WTC11 (cell line): ENCODE data around the gene RBM4. TPM values are rescaled to one million over a fixed set of nuclear protein-coding genes. Genes with fewer than 3 reads are reported as not detected.

Experiments
- ATAC-seq: fragments of 200-7000 bp; cut with Tn5 transposase; 2 replicates; pipeline ENCODE4 v1.10.0; 2021; ENCODE audit warnings: mild to moderate bottlenecking, moderate library complexity
- CTCF ChIA-PET: fragments of 300-600 bp; sonication (Branson Sonifier 250); formaldehyde crosslinking; loops from one replicate; lab custom pipeline; 2021; ENCODE audit warnings: antibody characterized with exemption; lab: Charles Lee
- POLR2A ChIA-PET: fragments of 350-600 bp; sonication (Branson Sonifier 250); formaldehyde crosslinking; loops from one replicate; lab custom pipeline; 2021; ENCODE audit warnings: antibody characterized with exemption; lab: Charles Lee
- DNase-seq: peaks from one replicate; pipeline ENCODE4 v3.0.0; 2021; ENCODE audit warnings: low spot score
- H3K27ac Mint-ChIP-seq: 2 replicates; pipeline ENCODE4 v1.8.0; 2021; ENCODE audit warnings: mixed read lengths
- H3K27me3 Mint-ChIP-seq: 2 replicates; pipeline ENCODE4 v1.8.0; 2021; ENCODE audit warnings: low read depth, mild to moderate bottlenecking, moderate library complexity, mixed read lengths
- H3K36me3 Mint-ChIP-seq: 2 replicates; pipeline ENCODE4 v1.8.0; 2021; ENCODE audit warnings: mixed read lengths
- H3K4me1 Mint-ChIP-seq: 2 replicates; pipeline ENCODE4 v1.8.0; 2022; ENCODE audit warnings: mixed read lengths
- H3K4me3 Mint-ChIP-seq: 2 replicates; pipeline ENCODE4 v1.8.0; 2021; ENCODE audit warnings: mild to moderate bottlenecking, moderate library complexity, mixed read lengths
- H3K9me3 Mint-ChIP-seq: 2 replicates; pipeline ENCODE4 v1.8.0; 2021; ENCODE audit warnings: mixed read lengths
- RELA ChIP-seq: sonication (generic); formaldehyde crosslinking; IDR thresholded peaks from 2 replicates; pipeline ENCODE4 v1.8.1; 2022; ENCODE audit warnings: missing genetic modification reagents, mild to moderate bottlenecking, borderline replicate concordance
- total RNA-seq: library from RNA; stranded (reverse); gene quantifications from 3 replicates; pipeline ENCODE4 v1.2.3, GENCODE V29; 2021
- TF ChIP-seq, protein P1 (sequence below): sonication (generic); formaldehyde crosslinking; IDR thresholded peaks from 2 replicates; pipeline ENCODE4 v1.8.0; 2022; ENCODE audit warnings: mild to moderate bottlenecking, missing genetic modification reagents
- TF ChIP-seq, protein P2 (sequence below): sonication (generic); formaldehyde crosslinking; IDR thresholded peaks from 2 replicates; pipeline ENCODE4 v1.8.0; 2023; ENCODE audit warnings: mild to moderate bottlenecking, missing genetic modification reagents
- TF ChIP-seq, protein P3 (sequence below): sonication (generic); formaldehyde crosslinking; IDR thresholded peaks from 2 replicates; pipeline ENCODE4 v1.8.1; 2022; ENCODE audit warnings: low read depth, mild to moderate bottlenecking, moderate library complexity, missing genetic modification reagents, borderline replicate concordance
- TF ChIP-seq, protein P4 (sequence below): sonication (generic); formaldehyde crosslinking; IDR thresholded peaks from 2 replicates; pipeline ENCODE4 v1.8.1; 2023; ENCODE audit warnings: mild to moderate bottlenecking, moderate library complexity, missing genetic modification reagents
- TF ChIP-seq, protein P5 (sequence below): sonication (generic); formaldehyde crosslinking; IDR thresholded peaks from 2 replicates; pipeline ENCODE4 v1.8.0; 2023; ENCODE audit warnings: missing genetic modification reagents, mild to moderate bottlenecking, borderline replicate concordance

Gene RBM4
- total RNA-seq, 1 experiment from 2014 or later = 144 TPM

DNA sequence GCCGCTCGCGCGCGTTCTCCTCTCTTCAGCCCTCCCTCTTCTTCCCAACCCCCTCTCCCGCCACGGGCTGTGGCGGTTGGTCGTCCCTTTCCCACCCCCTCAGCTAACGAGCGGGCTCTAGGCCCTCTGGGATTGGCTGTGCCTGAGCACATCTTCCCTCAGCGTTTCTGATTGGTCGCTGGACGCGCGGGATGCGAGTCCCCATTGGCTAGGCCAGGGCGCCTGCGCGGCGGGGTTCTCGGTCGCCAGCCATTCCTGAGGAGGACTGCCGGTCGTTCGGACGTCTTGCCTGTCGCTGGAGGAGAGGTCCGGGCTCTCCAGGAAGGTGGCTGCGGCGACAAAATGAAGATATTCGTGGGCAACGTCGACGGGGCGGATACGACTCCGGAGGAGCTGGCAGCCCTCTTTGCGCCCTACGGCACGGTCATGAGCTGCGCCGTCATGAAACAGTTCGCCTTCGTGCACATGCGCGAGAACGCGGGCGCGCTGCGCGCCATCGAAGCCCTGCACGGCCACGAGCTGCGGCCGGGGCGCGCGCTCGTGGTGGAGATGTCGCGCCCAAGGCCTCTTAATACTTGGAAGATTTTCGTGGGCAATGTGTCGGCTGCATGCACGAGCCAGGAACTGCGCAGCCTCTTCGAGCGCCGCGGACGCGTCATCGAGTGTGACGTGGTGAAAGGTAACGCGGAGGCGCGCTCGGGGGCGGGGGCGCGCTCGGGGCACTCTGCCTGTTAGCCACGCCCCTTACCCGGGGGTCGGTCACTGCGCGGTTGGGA, 21.9 kb upstream of the RBM4 start, which contains the start of gene RBM14 (continued):
- TF ChIP-seq, protein P1, sequence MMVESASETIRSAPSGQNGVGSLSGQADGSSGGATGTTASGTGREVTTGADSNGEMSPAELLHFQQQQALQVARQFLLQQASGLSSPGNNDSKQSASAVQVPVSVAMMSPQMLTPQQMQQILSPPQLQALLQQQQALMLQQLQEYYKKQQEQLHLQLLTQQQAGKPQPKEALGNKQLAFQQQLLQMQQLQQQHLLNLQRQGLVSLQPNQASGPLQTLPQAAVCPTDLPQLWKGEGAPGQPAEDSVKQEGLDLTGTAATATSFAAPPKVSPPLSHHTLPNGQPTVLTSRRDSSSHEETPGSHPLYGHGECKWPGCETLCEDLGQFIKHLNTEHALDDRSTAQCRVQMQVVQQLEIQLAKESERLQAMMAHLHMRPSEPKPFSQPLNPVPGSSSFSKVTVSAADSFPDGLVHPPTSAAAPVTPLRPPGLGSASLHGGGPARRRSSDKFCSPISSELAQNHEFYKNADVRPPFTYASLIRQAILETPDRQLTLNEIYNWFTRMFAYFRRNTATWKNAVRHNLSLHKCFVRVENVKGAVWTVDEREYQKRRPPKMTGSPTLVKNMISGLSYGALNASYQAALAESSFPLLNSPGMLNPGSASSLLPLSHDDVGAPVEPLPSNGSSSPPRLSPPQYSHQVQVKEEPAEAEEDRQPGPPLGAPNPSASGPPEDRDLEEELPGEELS (CRISPR knock-in tag) = peak; percentile 11; the same call in 1 of the 2 replicates
- TF ChIP-seq, protein P2, sequence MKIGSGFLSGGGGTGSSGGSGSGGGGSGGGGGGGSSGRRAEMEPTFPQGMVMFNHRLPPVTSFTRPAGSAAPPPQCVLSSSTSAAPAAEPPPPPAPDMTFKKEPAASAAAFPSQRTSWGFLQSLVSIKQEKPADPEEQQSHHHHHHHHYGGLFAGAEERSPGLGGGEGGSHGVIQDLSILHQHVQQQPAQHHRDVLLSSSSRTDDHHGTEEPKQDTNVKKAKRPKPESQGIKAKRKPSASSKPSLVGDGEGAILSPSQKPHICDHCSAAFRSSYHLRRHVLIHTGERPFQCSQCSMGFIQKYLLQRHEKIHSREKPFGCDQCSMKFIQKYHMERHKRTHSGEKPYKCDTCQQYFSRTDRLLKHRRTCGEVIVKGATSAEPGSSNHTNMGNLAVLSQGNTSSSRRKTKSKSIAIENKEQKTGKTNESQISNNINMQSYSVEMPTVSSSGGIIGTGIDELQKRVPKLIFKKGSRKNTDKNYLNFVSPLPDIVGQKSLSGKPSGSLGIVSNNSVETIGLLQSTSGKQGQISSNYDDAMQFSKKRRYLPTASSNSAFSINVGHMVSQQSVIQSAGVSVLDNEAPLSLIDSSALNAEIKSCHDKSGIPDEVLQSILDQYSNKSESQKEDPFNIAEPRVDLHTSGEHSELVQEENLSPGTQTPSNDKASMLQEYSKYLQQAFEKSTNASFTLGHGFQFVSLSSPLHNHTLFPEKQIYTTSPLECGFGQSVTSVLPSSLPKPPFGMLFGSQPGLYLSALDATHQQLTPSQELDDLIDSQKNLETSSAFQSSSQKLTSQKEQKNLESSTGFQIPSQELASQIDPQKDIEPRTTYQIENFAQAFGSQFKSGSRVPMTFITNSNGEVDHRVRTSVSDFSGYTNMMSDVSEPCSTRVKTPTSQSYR (CRISPR knock-in tag) = peak; percentile 72; the same call in 1 of the 2 replicates
- TF ChIP-seq, protein P3, sequence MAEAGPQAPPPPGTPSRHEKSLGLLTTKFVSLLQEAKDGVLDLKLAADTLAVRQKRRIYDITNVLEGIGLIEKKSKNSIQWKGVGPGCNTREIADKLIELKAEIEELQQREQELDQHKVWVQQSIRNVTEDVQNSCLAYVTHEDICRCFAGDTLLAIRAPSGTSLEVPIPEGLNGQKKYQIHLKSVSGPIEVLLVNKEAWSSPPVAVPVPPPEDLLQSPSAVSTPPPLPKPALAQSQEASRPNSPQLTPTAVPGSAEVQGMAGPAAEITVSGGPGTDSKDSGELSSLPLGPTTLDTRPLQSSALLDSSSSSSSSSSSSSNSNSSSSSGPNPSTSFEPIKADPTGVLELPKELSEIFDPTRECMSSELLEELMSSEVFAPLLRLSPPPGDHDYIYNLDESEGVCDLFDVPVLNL = peak; percentile 44; the same call in 1 of the 2 replicates
- TF ChIP-seq RELA (CRISPR knock-in tag) = peak; percentile 77; the same call in 1 of the 2 replicates

DNA sequence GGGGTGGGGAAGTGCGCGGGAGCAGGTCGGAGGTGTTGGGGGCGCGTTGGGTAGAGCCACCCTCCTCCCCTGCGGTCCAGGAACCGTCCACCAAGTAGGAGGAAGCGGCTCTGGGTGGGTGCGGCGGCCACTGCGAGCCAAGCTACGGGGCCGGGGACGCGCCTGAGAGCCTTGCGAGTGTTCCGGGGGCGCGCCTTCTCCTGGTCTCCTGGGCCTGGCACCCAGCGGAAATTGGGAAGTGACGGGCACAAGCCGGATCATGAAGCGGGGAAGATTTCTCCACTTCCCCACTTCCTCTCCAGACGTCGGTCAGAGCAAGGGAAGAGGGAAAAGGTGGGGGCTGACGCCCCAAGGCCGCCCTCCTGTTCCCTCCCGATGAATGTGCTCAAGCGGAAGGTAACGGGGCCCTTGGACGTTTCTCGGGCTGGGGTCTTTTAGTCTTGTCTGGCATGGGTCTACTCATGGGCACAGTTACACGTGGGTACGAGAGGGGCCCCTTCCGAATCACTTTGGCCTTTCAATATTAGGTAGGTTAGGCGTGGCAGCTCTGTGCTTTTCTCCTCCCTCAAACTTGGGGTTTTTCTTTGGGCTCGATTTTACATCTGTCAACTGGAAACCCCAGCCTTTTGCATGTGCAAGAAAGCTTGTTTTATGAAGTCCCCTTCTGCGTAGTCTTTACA, 21.2 kb upstream of the RBM4 start:
- peaks cover 34% of the 10 kb centered on the region for H3K36me3 Mint-ChIP-seq
- ATAC-seq (no peak), DNase-seq (no peak)
- peak overlapping the region; percentile 98 for H3K4me3 Mint-ChIP-seq
- ChIA-PET POLR2A (interaction anchor here (0.6 to 1.9 kb wide), 5 partner anchors 21 to 137 kb away, joined by 3 to 32 read pairs (median 5); partner anchors contain the start of genes ACTN3, CCDC87, DPP3 and RBM4), CTCF (interaction anchor here (1.0 to 2.1 kb wide), 5 partner anchors 20 to 179 kb away, joined by 3 to 9 read pairs (median 6); partner anchors contain the start of genes MRPL11, RBM4B and ZDHHC24)
- peaks cover 36% of the 10 kb centered on the region for H3K4me1 Mint-ChIP-seq
- H3K27me3 Mint-ChIP-seq = no peaks in the 10 kb centered on the region
- TF ChIP-seq, protein P4, sequence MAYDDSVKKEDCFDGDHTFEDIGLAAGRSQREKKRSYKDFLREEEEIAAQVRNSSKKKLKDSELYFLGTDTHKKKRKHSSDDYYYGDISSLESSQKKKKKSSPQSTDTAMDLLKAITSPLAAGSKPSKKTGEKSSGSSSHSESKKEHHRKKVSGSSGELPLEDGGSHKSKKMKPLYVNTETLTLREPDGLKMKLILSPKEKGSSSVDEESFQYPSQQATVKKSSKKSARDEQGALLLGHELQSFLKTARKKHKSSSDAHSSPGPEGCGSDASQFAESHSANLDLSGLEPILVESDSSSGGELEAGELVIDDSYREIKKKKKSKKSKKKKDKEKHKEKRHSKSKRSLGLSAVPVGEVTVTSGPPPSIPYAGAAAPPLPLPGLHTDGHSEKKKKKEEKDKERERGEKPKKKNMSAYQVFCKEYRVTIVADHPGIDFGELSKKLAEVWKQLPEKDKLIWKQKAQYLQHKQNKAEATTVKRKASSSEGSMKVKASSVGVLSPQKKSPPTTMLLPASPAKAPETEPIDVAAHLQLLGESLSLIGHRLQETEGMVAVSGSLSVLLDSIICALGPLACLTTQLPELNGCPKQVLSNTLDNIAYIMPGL (CRISPR knock-in tag) = no peak
- TF ChIP-seq, protein P5, sequence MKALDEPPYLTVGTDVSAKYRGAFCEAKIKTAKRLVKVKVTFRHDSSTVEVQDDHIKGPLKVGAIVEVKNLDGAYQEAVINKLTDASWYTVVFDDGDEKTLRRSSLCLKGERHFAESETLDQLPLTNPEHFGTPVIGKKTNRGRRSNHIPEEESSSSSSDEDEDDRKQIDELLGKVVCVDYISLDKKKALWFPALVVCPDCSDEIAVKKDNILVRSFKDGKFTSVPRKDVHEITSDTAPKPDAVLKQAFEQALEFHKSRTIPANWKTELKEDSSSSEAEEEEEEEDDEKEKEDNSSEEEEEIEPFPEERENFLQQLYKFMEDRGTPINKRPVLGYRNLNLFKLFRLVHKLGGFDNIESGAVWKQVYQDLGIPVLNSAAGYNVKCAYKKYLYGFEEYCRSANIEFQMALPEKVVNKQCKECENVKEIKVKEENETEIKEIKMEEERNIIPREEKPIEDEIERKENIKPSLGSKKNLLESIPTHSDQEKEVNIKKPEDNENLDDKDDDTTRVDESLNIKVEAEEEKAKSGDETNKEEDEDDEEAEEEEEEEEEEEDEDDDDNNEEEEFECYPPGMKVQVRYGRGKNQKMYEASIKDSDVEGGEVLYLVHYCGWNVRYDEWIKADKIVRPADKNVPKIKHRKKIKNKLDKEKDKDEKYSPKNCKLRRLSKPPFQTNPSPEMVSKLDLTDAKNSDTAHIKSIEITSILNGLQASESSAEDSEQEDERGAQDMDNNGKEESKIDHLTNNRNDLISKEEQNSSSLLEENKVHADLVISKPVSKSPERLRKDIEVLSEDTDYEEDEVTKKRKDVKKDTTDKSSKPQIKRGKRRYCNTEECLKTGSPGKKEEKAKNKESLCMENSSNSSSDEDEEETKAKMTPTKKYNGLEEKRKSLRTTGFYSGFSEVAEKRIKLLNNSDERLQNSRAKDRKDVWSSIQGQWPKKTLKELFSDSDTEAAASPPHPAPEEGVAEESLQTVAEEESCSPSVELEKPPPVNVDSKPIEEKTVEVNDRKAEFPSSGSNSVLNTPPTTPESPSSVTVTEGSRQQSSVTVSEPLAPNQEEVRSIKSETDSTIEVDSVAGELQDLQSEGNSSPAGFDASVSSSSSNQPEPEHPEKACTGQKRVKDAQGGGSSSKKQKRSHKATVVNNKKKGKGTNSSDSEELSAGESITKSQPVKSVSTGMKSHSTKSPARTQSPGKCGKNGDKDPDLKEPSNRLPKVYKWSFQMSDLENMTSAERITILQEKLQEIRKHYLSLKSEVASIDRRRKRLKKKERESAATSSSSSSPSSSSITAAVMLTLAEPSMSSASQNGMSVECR (CRISPR knock-in tag) = peak; percentile 50; the same call in 1 of the 2 replicates
- no peaks in the 10 kb centered on the region for H3K9me3 Mint-ChIP-seq
- H3K27ac Mint-ChIP-seq = peak overlapping the region; percentile 99
